GM18520 (cell line): Measurements from ENCODE around the gene NTM.

Experiments used
- ATAC-seq: cut with Tn5 transposase; IDR thresholded peaks from one replicate; pipeline ENCODE4 v1.9.1; 2021; ENCODE audit not compliant: unreplicated experiment

The NTM gene

GRCh38 chr11:131850507-131850906, 480.1 kb downstream of the NTM start:
- ATAC-seq = no peak

- ATAC-seq = no peak
Observed at GRCh38 chr11:131851964-131852755, 481.7 kb downstream of the NTM start.

GRCh38 chr11:131852757-131853156, 482.3 kb downstream of the NTM start:
- ATAC-seq = no peak

GRCh38 chr11:131854391-131854790, 484.0 kb downstream of the NTM start:
- no peak for ATAC-seq

- no peak for ATAC-seq
Observed at GRCh38 chr11:131855320-131855719, 484.9 kb downstream of the NTM start.

GRCh38 chr11:131857246-131857645, 486.8 kb downstream of the NTM start:
- ATAC-seq = no peak

- ATAC-seq = no peak
Observed at GRCh38 chr11:131858505-131858904, 488.1 kb downstream of the NTM start.

GRCh38 chr11:131859538-131860210, 489.3 kb downstream of the NTM start:
- ATAC-seq = no peak

- no peak for ATAC-seq
Observed at GRCh38 chr11:131864228-131864627, 493.8 kb downstream of the NTM start.

- ATAC-seq = no peak
Observed at GRCh38 chr11:131865860-131866259, 495.4 kb downstream of the NTM start.

GRCh38 chr11:131866535-131867400, 496.4 kb downstream of the NTM start:
- ATAC-seq = no peak

- ATAC-seq = no peak
Observed at GRCh38 chr11:131867457-131868257, 497.2 kb downstream of the NTM start.

- ATAC-seq = no peak
Observed at GRCh38 chr11:131868629-131869507, 498.5 kb downstream of the NTM start.

- no peak for ATAC-seq
Observed at GRCh38 chr11:131870305-131870704, 499.9 kb downstream of the NTM start.

- no peak for ATAC-seq
Observed at GRCh38 chr11:131871006-131871405, 500.6 kb downstream of the NTM start.

GRCh38 chr11:131874070-131874469, 503.7 kb downstream of the NTM start:
- no peak for ATAC-seq

GRCh38 chr11:131875611-131876010, 505.2 kb downstream of the NTM start:
- no peak for ATAC-seq

GRCh38 chr11:131877246-131877942, 507.0 kb downstream of the NTM start:
- no peak for ATAC-seq

- no peak for ATAC-seq
Observed at GRCh38 chr11:131880316-131880715, 509.9 kb downstream of the NTM start.
